D721Med (cell line): Measurements from ENCODE around the gene RSPH6A.
A peak's percentile ranks its signal among the peaks of the same experiment; 100 is the strongest.

ENCODE experiments used
- DNase-seq: peaks from one replicate; pipeline ENCODE4 v3.0.0; 2011; ENCODE audit warnings: low spot score; ENCODE audit not compliant: insufficient read length
- FAIRE-seq: peaks from 2 replicates; lab custom pipeline; 2011; peaks lifted over from hg19 to GRCh38; lab: Jason Lieb, UNC
- TF ChIP-seq, protein P1 (sequence below): IDR thresholded peaks from 2 replicates; pipeline ENCODE4 v1.5.1; 2012; ENCODE audit warnings: mild to moderate bottlenecking, control low read depth; ENCODE audit not compliant: insufficient read depth; ENCODE audit errors: missing control alignments

Gene RSPH6A

DNA sequence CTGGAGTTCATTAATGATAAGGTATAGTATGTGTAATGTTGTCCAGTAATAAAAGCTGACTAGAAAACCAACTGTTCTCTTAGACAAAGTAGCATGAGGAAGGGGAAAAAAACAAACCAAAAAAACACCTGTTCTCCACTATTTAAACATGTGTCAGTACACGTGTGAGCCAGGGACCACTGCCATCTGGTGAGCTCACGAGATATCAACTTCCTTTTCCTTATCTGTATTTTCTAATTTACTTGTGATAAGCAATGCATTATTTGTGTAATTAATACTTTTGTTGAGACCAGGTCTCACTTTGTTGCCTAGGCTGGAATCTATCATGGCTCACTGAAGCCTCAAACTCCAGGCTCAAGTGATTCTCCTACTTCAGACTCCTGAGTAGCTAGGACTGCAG lies 41.7 kb downstream of the RSPH6A start:
- FAIRE-seq = no peak
- no peak for DNase-seq
- TF ChIP-seq, protein P1, sequence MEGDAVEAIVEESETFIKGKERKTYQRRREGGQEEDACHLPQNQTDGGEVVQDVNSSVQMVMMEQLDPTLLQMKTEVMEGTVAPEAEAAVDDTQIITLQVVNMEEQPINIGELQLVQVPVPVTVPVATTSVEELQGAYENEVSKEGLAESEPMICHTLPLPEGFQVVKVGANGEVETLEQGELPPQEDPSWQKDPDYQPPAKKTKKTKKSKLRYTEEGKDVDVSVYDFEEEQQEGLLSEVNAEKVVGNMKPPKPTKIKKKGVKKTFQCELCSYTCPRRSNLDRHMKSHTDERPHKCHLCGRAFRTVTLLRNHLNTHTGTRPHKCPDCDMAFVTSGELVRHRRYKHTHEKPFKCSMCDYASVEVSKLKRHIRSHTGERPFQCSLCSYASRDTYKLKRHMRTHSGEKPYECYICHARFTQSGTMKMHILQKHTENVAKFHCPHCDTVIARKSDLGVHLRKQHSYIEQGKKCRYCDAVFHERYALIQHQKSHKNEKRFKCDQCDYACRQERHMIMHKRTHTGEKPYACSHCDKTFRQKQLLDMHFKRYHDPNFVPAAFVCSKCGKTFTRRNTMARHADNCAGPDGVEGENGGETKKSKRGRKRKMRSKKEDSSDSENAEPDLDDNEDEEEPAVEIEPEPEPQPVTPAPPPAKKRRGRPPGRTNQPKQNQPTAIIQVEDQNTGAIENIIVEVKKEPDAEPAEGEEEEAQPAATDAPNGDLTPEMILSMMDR = no peak

DNA sequence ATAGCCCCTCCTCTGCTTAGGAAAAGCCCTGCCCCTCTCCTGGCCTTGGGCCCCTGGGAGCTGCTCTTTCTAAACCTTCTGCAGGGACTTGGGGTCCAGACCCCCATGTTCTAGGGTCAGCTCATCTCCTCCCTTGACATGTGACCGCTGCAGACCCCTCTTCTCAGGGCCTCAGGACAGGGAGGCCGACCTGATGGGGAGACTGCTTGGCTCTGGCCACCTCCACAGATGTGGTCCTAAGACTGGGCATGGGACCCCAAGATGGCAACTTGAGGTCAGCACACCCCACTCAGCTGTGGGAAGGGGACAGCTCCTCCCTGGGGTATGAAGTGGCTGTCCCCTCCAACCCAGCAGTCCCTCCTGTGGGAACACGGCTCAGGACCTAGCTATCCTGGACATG lies 42.2 kb downstream of the RSPH6A start:
- FAIRE-seq = no peak
- TF ChIP-seq, protein P1 = no peak
- DNase-seq = no peak

DNA sequence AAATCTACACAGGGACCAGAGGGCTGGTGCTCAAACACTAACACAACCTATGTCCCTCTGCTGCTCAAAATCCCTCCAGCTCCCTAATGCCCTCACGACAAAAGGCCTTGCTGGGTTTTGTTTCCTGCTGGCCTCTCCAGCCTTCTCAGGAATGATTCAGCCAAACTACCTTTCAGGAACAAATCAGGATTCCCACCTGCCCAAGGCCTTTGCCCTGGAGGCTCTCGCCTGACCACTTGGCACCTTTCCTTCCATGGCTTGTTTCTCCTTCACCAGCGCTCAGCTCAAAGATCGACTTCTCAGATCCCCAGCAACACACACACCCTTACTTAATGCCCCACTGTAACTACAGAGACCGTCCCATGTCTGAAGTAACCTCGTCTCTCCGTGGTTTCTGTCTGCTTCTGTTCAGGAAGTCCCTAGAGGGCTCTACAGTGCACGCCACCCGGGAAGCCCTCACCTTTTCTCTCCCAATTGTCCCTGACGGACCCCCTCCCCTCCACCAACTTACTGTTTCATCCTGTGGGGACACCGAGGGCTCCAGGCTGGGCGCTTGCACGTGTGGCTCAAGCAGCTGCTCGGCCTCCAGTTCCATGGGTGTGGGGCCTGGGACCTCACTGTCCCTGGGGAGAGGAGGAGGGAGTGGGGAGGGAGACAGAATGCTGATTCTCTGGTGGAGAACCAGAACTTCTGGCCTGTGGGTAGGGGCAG lies 42.8 kb downstream of the RSPH6A start:
- no peak for DNase-seq
- TF ChIP-seq, protein P1 = no peak
- FAIRE-seq = no peak

DNA sequence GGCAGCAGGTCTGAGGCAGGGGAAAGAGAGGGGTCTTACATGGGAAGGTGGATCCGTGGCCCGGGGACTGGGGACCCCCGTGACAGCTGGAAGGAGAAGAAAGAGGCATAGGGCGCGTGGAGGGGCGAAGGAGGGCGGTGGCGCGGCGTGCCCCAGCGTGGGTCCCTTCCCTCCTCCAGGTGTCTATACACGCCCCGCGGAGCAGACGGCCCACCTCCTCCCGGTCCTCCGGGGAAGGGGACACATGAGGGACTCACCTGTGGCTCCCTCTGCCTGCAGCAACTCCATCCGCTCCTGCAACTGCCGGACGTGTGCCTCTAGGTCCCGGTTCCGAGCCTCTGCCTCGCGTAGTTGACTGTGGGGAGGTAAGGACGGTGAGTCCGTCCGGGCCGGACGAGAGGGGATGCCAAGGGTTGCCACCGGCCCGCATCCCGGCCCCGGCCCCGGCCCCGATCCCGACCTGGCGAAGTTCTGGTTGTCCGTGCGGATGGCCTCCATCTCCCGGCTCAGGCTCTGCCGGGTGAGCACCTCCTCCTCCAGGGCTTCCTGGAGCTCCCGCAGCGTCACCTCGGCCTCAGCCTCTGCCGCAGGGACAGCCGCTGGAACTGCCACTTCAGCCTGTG lies 43.7 kb downstream of the RSPH6A start:
- TF ChIP-seq, protein P1 = no peak
- FAIRE-seq = no peak

DNA sequence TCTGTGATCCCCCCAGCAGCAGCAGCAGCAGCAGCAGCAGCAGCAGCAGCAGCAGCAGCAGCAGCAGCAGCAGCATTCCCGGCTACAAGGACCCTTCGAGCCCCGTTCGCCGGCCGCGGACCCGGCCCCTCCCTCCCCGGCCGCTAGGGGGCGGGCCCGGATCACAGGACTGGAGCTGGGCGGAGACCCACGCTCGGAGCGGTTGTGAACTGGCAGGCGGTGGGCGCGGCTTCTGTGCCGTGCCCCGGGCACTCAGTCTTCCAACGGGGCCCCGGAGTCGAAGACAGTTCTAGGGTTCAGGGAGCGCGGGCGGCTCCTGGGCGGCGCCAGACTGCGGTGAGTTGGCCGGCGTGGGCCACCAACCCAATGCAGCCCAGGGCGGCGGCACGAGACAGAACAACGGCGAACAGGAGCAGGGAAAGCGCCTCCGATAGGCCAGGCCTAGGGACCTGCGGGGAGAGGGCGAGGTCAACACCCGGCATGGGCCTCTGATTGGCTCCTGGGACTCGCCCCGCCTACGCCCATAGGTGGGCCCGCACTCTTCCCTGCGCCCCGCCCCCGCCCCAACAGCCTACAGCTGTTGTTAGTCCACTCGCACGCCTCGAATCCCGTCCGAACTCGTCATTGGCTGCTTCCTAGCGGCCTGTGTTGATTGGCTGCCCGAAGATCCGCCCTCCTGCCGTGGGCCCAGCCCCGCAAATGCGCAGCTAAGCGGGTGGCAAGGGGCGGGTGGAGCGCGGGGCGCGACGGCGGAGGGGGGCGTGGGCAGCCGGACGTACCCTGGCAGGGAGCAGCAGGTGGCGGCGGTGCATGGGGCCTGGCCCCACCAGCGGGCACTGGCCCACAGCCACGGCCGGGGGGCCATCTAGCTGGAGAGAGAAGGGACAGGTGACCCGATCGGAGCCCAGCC lies 44.7 kb downstream of the RSPH6A start:
- FAIRE-seq = no peak
- TF ChIP-seq, protein P1 = peak; percentile 65
- DNase-seq = peak; percentile 98

More for the DNA sequence above, 43.7 kb downstream of the RSPH6A start:
- DNase-seq = no peak

DNA sequence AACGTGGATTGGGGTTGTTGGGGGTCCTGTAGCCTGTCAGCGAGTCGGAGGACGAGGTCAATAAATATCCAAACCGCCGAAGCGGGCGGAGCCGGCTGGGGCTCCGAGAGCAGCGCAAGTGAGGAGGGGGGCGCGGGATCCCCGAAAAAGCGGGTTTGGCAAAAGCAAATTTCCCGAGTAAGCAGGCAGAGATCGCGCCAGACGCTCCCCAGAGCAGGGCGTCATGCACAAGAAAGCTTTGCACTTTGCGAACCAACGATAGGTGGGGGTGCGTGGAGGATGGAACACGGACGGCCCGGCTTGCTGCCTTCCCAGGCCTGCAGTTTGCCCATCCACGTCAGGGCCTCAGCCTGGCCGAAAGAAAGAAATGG lies 45.3 kb downstream of the RSPH6A start:
- DNase-seq = no peak
- TF ChIP-seq, protein P1 = no peak
- no peak for FAIRE-seq
